Fibroblast of pulmonary artery (primary cell): ENCODE data around the gene SC5D.

Experiments
- DNase-seq: peaks from one replicate; pipeline ENCODE4 v3.0.0-alpha.2; 2010; ENCODE audit warnings: low read depth
- H3K4me3 ChIP-seq: replicated peaks from 2 replicates; pipeline ENCODE4 v1.5.1; 2011; ENCODE audit warnings: low read depth, mild to moderate bottlenecking, control low read depth, low read length, moderate library complexity
- CTCF ChIP-seq: IDR thresholded peaks from 2 replicates; pipeline ENCODE4 v1.5.1; 2011; ENCODE audit warnings: mild to moderate bottlenecking, control low read depth, low read length, inconsistent platforms; ENCODE audit errors: missing control alignments

Gene SC5D

GRCh38 chr11:121311373-121311772 lies 18.8 kb downstream of the SC5D start:
- no peak for TF ChIP-seq CTCF
- H3K4me3 ChIP-seq: no peak overlapping the region
- DNase-seq: no peak

- no peak overlapping the region for H3K4me3 ChIP-seq
- DNase-seq: no peak
- TF ChIP-seq CTCF: no peak
These were observed 19.9 kb downstream of the SC5D start for GRCh38 chr11:121312483-121312882.

GRCh38 chr11:121318848-121319834 lies 26.6 kb downstream of the SC5D start:
- TF ChIP-seq CTCF: peak; percentile 88
- peak; percentile 68 for DNase-seq
- H3K4me3 ChIP-seq: no peak overlapping the region

- peak; percentile 11 for DNase-seq
- H3K4me3 ChIP-seq: no peak overlapping the region
- TF ChIP-seq CTCF: peak; percentile 7
These were observed 29.2 kb downstream of the SC5D start for GRCh38 chr11:121321614-121322243.

- no peak for TF ChIP-seq CTCF
- no peak overlapping the region for H3K4me3 ChIP-seq
- no peak for DNase-seq
These were observed 30.6 kb downstream of the SC5D start for GRCh38 chr11:121323046-121323607.

- no peak for DNase-seq
- H3K4me3 ChIP-seq: no peak overlapping the region
- no peak for TF ChIP-seq CTCF
These were observed 33.7 kb downstream of the SC5D start for GRCh38 chr11:121326230-121326629.
